Activated CD8-positive, alpha-beta memory T cell treated with anti-CD3 and anti-CD28 coated beads for 1 hour (primary cell): Measurements from ENCODE around the gene ROS1.
A peak's percentile ranks its signal among the peaks of the same experiment; 100 is the strongest.
"Not testable (repeated sequence)": the region's sequence is repeated elsewhere in the genome, so short reads cannot be mapped to it uniquely, and the experiment has no call there.

Experiments used
- DNase-seq, 2 donors: peaks; one replicate each; pipeline ENCODE4 v3.0.0-alpha.2; 2020; ENCODE audit warnings: low read depth in 1 of 2; ENCODE audit errors: extremely low read depth in 1 of 2

The ROS1 gene

DNA sequence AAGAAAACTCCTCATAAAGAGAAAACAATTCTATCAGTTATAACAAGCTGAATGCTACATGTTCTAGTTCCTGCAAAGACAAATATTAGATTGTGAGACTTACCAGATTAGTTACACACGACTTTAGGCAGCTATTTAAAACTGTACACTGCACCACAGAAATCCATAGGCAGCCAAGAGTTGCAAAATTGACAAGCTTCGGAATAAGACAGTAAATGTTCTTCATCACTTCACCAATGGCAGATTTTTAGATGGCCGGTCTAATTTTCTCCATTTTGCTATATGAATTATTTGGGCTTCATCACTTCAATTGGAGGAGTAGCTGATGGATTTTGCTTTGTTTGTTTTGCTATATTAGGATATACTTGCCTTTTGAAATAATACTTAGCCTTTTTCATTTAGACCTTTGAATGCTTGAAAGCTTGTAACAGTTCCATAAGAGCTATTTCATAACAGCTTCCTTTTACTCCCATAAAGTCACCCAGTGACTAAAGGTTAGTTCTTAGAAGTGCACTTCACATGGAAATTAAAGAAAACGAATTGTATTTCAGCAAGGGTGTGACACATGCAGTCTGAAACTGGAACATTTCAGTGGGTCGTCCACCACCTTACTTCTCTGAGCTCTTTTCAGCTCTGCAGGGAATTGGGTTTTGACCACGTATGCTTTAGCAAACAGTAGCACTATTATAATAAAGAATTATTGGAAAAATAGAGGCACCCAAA, at the start of gene ROS1:
ROS1 (minus strand) TSS at position 512 of the 723 bp plus-strand sequence; CDS start at position 226, 286 bp downstream.
- no peak for DNase-seq

DNA sequence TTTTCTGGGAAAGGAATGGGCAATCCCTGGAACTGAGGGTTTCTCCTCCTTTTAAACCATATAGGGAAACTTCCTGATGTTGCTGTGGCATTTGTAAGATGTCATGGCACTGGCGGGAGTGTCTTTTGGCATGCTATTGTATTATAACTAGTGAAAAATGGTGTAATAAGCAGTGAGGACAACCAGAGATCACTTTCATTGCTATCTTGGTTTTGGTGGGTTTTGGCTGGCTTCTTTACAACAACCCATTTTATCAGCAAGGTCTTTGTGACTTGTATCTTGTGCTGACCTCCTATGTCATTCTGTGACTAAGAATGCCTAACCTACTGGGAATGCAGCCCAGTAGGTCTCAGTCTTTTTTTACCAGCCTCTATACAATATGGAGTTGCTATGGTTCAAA, 47.7 kb upstream of the ROS1 start:
- no peak for DNase-seq

DNA sequence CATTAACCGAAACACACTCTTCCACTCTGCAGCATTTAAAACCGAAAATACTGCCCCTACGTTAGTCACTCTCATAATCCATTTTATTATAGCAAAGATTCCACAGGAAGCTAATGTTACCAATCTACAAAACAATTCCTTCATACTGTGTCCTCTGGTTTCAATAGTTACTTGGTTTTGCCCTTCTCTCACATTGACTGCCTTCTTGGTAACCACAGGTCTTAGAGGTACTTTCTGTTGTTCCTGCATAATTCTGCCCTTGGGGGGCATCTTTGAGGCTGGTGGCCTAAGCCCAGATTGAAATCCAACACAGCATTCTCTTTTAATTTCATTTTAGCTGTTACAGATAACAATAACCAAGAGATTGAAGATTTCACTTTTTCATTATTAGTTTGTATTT, 46.9 kb upstream of the ROS1 start:
- no peak for DNase-seq

DNA sequence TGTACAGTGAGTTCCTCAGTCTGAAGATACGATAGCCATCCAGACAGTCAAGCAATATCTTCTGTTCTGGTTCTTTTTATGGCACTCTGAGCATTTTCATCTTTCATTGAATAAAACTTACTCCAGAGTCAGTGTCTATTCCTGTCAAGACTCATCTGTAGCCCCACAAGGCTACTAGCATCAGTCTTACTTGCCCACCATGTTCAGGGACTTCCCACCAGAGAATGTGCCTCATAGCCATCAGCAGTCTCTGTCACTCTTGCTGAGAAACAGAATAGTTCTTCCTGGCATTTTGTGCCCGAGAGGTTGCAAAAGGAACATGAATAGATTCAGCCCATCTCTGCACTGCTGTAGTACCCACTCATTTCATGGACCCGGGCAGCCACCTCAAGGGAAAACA, 44.0 kb upstream of the ROS1 start:
- DNase-seq: no peak

DNA sequence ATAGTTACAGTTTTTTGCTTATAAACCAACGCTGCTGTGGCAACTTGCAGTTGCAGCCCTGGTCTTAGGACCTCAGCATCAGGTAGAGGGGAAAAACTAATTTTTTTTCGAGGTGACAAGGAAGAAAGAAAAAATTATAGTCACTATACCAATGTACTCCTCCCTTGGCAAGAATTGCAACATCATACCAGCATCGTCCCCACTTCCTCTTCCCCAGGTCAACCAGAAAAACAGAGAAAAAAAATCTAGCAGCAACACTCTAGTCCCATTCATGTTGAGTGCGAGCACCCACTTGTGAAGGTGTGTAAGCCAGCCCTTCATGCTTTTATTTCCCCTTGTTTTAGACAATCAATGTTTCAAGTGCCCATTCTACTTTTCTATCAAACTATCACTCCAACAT, 43.6 kb upstream of the ROS1 start:
- no peak for DNase-seq

DNA sequence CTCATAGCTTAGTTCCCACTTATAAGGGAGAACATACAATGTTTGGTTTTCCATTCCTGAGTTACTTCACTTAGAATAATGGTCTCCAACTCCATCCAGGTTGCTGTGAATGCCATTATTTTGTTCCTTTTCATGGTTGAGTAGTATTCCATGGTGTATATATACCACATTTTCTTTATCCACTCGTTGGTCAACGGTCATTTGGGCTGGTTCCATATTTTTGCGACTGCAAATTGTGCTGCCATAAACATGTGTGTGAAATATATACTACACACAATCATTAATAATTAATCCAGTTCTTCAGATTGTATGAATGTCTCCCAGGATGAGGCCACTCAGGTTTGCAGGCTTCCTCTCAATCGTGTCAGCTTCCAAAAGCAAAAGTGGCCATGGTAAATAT, 42.8 kb upstream of the ROS1 start:
- DNase-seq: not testable (repeated sequence)

DNA sequence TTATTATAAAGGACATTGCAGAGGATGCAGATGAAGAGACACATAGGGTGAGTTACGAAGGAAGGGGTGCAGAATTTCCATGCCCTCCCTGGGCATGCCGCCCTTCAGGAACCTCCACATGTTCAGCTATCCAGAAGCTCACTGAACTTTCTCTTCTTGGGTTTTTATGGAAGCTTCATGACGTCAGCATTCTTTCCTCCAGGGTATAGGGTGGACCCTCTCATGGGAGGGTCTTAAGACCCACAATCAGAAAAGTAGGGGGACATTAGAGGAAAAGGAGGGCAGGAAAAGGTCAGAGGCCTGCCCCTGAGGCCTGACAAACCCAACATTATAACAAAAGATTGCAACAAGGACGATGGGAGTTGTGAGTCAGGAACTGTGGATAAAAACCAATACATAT, 42.1 kb upstream of the ROS1 start:
- DNase-seq: no peak

DNA sequence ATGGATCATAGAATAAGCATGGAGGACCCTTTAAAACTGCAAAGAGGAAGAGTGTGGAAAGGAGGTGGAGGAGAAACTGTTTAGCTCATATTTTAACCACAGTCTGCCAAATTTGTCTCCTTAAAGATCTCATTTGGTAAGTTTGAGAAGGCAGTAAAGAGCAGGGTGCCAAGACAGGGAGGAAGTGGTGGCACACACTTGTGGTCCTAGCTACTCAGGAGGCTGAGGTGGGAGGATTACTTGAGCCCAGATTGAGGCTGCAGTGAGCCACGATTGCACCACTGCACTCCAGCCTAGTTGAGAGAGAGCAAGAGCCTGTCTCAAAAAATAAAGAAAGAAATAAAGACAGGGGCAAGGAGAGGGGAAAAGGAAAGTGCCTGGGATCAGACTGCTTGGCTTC, 39.9 kb upstream of the ROS1 start:
- no peak for DNase-seq

DNA sequence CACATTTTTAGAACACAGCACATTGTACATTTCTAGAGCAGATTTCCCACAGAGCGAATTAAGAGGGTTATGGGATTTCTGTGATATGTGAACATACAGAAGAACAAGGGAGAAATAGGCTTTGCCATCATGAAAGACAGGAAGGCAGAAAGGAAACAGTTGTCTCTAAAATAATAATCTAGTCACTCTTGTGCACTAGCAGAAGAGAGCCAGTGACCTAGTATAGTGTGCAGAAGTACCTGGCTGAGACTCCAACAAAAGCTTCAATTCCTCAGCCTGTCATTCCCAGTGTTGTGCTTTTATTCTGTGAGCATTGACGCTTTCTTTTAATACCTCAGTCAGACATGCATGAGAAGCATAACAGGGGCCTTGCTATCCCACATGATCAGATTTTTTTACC, 39.0 kb upstream of the ROS1 start:
- DNase-seq: no peak

DNA sequence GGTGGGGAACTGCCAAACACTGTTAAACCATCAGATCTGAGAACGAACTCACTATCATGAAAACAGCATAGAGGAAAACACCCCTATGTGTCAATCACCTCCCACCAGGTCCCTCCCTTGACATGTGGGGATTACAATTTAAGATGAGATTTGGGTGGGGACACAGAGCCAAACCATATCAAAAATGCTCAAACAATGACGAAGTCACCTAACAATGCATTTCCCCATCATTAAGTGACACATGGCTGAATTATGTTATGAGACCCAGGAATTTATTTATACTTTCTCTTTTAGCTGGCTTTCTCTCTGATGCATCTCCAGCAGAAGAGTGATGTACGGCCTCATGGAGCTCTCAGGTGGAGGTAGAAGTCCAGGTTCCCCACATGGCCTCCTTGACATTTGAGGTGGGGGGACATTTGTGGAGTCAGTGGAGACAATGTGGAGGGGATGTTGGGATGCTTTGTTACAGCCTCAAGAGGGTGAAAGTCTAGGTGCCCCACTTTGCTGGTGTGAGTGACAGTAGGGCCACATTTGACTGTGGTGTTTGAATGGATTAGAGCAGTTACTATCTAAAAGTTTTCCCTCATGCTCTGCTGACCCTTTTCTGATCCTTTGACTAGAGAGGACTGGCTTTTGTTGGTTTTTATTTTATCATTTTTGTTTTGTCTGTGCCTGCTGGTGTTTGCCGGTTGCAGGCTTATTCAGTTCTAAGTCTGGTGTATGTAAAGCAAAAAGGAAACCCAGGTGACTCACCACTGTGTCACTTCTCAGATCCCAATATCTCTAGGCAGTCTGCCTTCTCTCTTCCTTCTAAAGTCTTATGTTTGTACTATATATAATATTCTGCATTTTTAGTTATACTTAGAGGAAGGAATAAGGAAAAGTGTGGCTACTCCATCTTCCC, 38.3 kb upstream of the ROS1 start:
- DNase-seq: no peak

DNA sequence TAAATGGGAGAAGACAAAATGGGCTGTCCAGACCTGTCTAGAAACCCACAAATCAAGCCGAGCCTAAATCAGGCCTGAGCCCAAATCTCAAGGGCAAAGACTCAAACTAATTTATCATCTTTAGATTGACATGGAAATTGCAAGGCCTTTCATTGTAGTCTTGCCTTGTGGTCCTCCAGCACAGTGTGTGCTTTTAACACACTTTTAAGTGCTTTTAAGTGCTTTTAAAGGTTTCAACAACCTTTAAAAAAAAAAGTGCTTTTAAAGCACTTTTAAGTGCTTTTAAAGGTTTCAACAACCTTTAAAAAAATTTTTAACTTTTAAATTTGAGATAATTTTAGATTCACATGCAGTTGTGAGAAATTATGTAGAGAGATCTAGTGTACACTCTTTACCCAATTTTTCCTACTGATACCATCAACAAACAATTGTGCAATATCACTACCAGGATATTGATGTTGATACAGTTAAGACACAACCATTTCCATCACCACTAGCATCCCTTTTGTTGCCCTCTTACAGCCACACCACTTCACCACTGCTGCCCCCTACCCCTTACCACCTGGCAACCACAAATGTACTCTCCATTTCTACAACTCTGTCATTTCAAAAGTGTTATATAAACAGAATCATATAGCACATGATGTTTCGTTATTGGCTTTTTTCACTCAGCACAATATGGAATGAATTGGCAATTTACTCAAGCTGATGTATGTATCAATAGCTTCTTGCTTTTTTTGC, 33.6 kb upstream of the ROS1 start:
- no peak for DNase-seq

DNA sequence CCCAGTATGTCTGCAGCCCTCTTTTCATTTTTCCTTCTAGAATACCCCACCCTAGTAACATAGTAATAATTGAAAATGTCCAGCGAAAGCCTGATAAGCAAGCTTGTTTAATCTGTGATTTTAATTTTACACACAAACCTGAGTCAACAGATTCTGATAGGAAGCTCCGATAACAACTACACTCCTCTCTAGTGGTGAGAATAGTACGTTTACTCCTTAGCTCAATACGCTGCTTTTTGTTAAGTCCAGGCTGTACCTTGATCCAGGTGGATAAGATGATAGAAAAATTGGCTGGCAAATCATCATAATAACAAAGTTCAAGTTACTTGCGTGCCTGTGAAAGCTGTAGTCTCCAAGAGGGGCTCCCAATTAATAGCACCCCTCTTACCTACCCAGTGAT, 31.3 kb upstream of the ROS1 start:
- no peak for DNase-seq

DNA sequence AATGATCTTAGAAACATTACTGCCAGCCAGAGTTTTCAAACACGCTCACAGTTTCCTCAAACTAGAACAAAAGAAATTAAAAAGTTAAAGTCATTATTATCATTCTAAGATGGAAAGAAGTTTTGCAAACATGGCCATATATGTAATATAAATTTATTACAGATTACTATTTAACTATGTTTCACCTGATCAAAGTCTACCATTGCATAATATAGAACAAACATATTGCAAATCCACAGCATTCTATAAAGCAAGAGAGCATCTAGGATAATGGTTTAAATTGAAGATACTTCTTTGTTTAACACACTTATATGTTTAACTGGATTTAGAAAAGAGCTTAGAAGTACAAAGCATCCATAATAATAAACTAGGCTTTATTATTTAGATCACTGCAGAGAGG, 30.5 kb upstream of the ROS1 start:
- DNase-seq: no peak

DNA sequence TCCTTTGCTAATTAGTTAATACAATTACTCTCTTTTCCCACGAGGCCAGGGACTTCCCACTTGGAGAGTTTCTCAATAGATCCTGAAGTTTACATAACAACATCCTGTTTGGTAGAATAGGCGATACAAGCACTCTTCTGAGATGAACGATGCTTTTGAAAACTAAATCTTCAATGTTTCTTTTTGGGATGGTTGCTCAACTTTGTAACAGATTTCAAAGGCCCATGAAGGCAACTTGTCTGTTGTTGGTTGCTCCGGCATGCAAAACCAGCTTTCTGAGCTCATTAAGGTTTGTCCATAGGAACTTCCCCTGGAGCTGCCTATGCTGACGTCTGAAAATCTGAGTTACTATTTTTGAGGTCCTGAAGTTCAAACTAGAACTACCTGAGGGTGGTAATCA, 25.9 kb upstream of the ROS1 start:
- DNase-seq: no peak

DNA sequence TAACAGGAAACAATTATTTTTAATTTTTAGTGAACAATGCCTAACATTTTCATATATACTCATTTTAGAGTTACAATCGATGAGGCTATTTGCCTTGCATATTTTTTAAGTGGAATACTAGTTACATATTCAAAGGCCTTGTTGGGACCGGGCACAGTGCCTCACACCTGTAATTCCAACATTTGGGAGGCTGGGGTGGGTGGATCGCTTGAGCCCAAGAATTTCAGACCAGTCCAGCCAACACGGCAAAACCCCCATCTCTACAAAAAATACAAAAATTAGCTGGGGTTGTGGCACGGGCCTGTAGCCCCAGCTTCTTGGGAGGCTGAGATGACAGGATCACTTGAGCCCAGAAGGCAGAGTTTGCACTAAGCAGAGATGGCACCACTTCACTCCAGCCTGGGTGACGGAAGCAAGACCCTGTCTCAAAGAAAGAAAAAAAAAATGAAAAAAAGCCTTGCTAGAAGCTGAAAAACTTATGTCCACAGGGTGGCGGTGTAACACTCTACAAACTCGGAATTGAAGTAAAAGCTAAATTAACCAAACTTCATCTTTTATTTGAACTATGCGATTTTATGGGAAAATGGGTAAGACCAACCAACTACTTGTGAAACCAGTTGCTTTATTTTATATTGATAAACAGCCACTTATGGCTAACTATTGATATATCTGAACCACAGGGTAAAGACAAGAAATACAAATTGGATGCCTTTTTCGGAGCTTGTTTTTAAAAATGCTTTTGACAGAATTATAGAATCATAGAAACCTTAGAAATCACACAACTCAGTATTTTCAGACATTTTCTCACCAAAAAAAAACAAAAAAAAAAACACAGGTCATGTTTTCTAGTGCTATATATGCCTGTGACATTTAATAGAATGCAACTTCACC, 24.1 kb upstream of the ROS1 start:
- peak; percentile 25 to 45 for DNase-seq

DNA sequence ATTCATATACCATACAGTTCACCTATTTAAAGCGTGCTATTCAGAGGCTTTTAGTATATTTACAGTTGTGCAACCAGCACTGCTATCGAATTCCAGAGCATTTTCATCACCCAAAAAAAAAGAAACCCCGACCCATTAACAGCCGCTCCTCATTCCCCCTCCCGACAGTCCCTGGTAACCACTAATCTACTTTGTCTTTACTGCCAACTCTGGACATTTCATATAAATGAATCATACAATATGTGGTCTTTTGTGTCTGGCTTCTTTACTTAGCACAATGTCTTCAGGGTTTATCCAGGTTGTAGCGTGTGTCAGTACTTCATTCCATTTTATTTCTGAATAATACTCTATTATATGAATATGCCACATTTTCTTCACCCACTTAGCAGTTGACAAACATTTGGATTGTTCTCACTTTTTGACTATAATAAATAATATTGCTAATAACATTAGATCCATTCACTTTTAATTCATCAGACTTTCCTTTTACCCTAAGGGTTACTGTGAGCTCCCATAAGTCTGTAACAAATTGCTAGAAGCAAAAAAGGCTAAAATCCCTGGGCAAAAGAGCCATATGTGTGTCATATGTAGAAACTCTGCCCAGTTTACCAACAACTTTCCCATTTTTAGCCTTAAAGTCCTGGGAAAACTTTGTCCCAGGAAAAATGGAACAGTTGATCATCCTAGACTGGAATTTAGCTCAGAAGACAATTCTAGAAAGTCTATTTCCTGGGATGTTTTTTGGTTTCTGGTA, 23.2 kb upstream of the ROS1 start:
- DNase-seq: no peak

DNA sequence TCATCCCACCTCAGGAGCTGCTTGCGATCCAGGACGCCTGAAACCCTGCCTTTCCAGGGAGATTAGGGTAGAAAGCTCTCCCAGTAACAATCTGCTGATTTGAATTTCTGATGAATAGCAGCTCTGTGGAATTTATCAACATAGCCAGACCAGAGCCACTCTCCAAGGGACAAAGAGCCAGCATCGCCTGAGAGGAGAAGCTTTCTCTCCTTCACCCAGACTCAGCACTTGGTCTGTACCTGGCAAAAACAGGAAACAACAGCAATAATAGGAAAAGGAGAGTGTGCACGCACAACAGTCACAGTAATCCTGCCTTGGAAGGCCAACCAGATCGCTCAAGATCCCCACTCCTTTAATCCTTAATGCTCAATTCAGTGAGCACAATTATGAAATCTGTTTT, 22.3 kb upstream of the ROS1 start:
- no peak for DNase-seq

DNA sequence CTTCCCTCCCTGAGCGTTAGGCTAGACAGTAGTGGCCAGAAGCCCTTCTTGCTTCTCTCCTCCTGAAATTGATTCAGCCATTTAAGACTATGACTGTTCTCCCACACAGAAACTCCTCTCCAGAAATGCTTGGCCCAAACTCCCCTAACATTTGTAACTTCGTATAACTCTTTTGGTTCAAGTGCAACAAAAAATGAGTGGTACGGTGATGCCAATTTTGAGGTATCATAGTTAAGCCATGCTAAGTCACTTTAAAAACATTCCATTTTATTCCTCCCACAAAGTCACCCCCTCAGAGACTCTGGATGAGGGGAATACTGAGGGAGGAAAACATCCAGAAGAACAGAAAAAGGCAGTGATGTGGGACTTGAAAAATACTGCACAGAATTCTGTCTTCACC, 21.1 kb upstream of the ROS1 start:
- no peak for DNase-seq

DNA sequence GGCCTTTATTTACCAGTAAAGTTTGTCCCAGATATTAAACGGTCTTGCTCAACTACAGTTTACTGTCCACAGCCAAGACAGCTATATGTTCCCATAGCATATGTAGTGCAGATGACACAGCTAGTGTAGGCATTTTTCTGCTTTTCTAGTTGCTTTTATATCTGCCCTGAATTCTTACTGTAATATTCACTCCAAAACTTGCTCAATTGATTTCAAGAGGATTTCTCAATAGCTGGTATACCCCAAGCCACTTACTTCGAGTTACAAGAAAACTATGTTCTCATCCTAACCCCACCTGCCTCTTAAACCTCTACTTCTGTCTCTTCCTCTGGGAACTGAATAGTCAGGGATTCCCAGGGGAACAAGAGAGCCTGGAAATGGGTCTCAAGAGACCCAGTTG, 18.9 kb upstream of the ROS1 start:
- no peak for DNase-seq

DNA sequence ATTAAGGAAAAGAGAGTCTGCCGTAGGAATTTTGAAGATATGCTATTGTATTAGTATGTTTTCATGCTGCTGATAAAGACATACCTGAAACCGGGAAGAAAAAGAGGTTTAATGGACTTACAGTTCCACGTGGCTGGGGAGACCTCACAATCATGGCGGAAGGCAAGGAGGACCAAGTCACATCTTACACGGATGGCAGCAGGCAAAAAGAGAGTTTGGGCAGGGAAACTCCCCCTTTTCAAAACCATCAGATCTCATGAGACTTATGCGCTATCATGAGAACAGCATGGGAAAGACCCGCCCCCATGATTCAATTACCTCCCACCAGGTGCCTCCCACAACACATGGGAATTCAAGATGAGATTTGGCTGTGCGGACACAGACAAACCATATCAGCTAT, 16.6 kb upstream of the ROS1 start:
- not testable (repeated sequence) for DNase-seq
